Erythroblast (primary cell): ENCODE results near the gene SDR42E2.

Source experiments
- GATA1 ChIP-seq: IDR thresholded peaks from 2 replicates; pipeline ENCODE4 v1.6.1; 2011; ENCODE audit warnings: low read depth, mild to moderate bottlenecking, control low read depth, low read length, moderate library complexity
- POLR2A ChIP-seq: IDR thresholded peaks from 2 replicates; pipeline ENCODE4 v1.6.1; 2011; ENCODE audit warnings: mild to moderate bottlenecking, low read length

DNA sequence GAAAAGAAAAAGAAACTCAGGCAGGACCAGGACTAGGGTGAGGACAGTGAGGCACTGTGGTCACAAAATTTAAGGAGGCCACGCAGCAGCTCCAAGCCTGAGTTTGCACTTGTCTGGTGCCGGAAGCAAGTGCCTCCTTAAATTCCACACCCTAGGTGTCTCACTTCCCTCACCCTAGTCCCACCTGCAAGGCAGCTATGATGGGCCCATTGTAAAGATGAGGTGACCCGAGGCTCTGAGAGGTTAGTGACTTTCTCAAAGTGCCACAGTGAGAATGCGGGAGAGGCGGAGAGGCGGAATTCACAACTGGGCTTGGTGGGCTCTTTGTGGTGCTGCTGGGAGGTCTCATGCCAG, 22.3 kb downstream of the SDR42E2 start:
- TF ChIP-seq POLR2A (no peak), GATA1 (no peak)
